MM.1S (cell line): ENCODE measurements around the gene NGB.

ENCODE experiments used
- DNase-seq: peaks from one replicate; pipeline ENCODE4 v3.0.0-alpha.2; 2015
- H2AFZ ChIP-seq: fragments of 300-600 bp; sonication (generic); 2 replicates; pipeline ENCODE4 v1.6.0; 2016; ENCODE audit warnings: antibody characterized with exemption, low read length
- H3F3A ChIP-seq: fragments of 300-600 bp; sonication (generic); 2 replicates; pipeline ENCODE4 v1.6.1; 2016; ENCODE audit warnings: mild to moderate bottlenecking, antibody characterized with exemption, low read length, moderate library complexity, mixed read lengths; ENCODE audit not compliant: insufficient read depth
- H3K27ac ChIP-seq: fragments of 300-600 bp; sonication (generic); 2 replicates; pipeline ENCODE4 v1.5.1; 2016; ENCODE audit warnings: mild to moderate bottlenecking, low read length
- H3K27me3 ChIP-seq: fragments of 300-600 bp; sonication (generic); replicated peaks from 2 replicates; pipeline ENCODE4 v1.6.0; 2016; ENCODE audit warnings: low read length; ENCODE audit not compliant: insufficient read depth
- H3K36me3 ChIP-seq: fragments of 300-600 bp; sonication (generic); replicated peaks from 2 replicates; pipeline ENCODE4 v1.6.1; 2016; ENCODE audit warnings: mild to moderate bottlenecking, low read length, mixed read lengths; ENCODE audit not compliant: insufficient read depth
- H3K4me1 ChIP-seq: fragments of 300-600 bp; sonication (generic); 2 replicates; pipeline ENCODE4 v1.6.1; 2016; ENCODE audit warnings: low read length, mixed read lengths
- H3K4me2 ChIP-seq: fragments of 300-600 bp; sonication (generic); 2 replicates; pipeline ENCODE4 v1.6.0; 2016; ENCODE audit warnings: low read depth, low read length
- H3K4me3 ChIP-seq: fragments of 300-600 bp; sonication (generic); 2 replicates; pipeline ENCODE4 v1.5.1; 2016; ENCODE audit warnings: low read length, mixed read lengths
- H3K79me2 ChIP-seq: fragments of 300-600 bp; sonication (generic); 2 replicates; pipeline ENCODE4 v1.6.1; 2016; ENCODE audit warnings: mixed run types, low read length, mixed read lengths
- H3K9ac ChIP-seq: fragments of 300-600 bp; sonication (generic); 2 replicates; pipeline ENCODE4 v1.6.1; 2016; ENCODE audit warnings: low read length, mixed read lengths
- H3K9me2 ChIP-seq: fragments of 300-600 bp; sonication (generic); replicated peaks from 2 replicates; pipeline ENCODE4 v1.6.1; 2016; ENCODE audit warnings: mild to moderate bottlenecking, low read length, mixed read lengths; ENCODE audit not compliant: insufficient read depth
- H3K9me3 ChIP-seq: fragments of 300-600 bp; sonication (generic); replicated peaks from 2 replicates; pipeline ENCODE4 v1.6.1; 2016; ENCODE audit warnings: mild to moderate bottlenecking, low read length, mixed read lengths; ENCODE audit not compliant: insufficient read depth
- H4K20me1 ChIP-seq: fragments of 300-600 bp; sonication (generic); 2 replicates; pipeline ENCODE4 v1.6.1; 2016; ENCODE audit warnings: mild to moderate bottlenecking, low read length, moderate library complexity, mixed read lengths; ENCODE audit not compliant: insufficient read depth
- EZH2 ChIP-seq: fragments of 300-600 bp; sonication (generic); optimal IDR thresholded peaks from 2 replicates; pipeline ENCODE3; 2017; ENCODE audit warnings: low read depth, mild to moderate bottlenecking, antibody characterized with exemption, low read length, mixed read lengths
- EZH2phosphoT487 ChIP-seq: fragments of 300-600 bp; sonication (generic); IDR thresholded peaks from 2 replicates; pipeline ENCODE4 v1.6.1; 2018; ENCODE audit warnings: antibody characterized with exemption, low read length
- TF ChIP-seq, protein P1 (sequence below): fragments of 300-600 bp; sonication (generic); IDR thresholded peaks from 2 replicates; pipeline ENCODE4 v1.5.1; 2016; ENCODE audit warnings: antibody characterized with exemption, low read length, mixed read lengths

NGB gene

DNA sequence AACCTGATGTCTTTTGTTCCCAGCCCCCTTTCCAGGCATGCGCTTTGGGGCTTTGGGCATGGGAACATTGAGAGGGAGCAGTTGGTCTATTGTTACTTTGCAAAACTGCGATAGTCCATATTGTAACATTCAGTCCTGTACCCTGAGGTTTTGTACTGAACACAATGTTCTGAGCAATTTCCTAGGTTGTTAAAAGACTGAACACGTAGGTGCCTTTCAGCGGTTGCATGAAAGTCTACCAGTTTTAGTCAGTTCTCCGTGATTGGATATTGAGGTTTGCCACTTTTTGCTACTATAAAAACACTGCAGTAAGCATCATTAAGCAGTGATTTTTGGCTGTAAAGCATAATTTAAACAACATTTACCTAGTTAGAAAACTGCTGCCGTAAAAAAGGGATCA is 20.1 kb downstream of the NGB start:
- Histone ChIP-seq H3K79me2 (no peaks in the 10 kb centered on the region), H2AFZ (no peak overlapping the region), H3K4me3 (no peak overlapping the region), H3K27ac (no peak overlapping the region), H3F3A (no peaks in the 10 kb centered on the region), H3K27me3 (no peaks in the 10 kb centered on the region), H3K4me1 (no peaks in the 10 kb centered on the region), H3K4me2 (no peak overlapping the region), H3K9me3 (no peaks in the 10 kb centered on the region), H3K36me3 (no peaks in the 10 kb centered on the region), H4K20me1 (no peaks in the 10 kb centered on the region), H3K9ac (no peak overlapping the region), H3K9me2 (no peaks in the 10 kb centered on the region)
- DNase-seq, result no peak
- no peak for TF ChIP-seq EZH2phosphoT487
- TF ChIP-seq, protein P1, sequence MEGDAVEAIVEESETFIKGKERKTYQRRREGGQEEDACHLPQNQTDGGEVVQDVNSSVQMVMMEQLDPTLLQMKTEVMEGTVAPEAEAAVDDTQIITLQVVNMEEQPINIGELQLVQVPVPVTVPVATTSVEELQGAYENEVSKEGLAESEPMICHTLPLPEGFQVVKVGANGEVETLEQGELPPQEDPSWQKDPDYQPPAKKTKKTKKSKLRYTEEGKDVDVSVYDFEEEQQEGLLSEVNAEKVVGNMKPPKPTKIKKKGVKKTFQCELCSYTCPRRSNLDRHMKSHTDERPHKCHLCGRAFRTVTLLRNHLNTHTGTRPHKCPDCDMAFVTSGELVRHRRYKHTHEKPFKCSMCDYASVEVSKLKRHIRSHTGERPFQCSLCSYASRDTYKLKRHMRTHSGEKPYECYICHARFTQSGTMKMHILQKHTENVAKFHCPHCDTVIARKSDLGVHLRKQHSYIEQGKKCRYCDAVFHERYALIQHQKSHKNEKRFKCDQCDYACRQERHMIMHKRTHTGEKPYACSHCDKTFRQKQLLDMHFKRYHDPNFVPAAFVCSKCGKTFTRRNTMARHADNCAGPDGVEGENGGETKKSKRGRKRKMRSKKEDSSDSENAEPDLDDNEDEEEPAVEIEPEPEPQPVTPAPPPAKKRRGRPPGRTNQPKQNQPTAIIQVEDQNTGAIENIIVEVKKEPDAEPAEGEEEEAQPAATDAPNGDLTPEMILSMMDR, result no peak
- no peak for TF ChIP-seq EZH2

DNA sequence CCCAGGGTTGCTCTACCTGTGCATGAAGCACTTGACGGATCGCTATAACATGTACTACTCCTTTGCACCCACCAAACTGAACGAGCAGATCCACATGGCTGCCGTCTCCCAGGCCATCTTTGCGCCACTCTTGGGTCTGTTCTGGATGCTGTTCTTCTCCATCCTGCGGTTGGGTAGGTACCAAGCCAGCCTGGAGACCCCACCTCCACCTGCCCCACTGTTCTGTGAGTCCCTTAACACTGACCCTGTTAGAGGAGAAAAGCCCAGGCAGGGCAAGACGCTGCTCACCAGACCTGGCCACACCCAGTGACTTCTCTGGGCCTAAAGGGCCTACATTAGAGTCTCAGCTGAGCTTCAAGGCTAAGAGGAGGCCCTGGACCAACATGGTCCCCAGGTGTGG is 21.7 kb downstream of the NGB start:
- TF ChIP-seq EZH2phosphoT487 (no peak), EZH2 (no peak)
- TF ChIP-seq, protein P1, result no peak
- DNase-seq, result no peak
- H3K4me3 ChIP-seq, result no peak overlapping the region
- H3K27me3 ChIP-seq, result no peaks in the 10 kb centered on the region
- no peaks in the 10 kb centered on the region for H4K20me1 ChIP-seq
- H3K9me3 ChIP-seq, result no peaks in the 10 kb centered on the region
- H3K36me3 ChIP-seq, result no peaks in the 10 kb centered on the region
- no peaks in the 10 kb centered on the region for H3K9me2 ChIP-seq
- H3K79me2 ChIP-seq, result no peaks in the 10 kb centered on the region
- H2AFZ ChIP-seq, result no peak overlapping the region
- no peak overlapping the region for H3K9ac ChIP-seq
- H3K4me2 ChIP-seq, result no peak overlapping the region
- H3K27ac ChIP-seq, result no peak overlapping the region
- H3K4me1 ChIP-seq, result no peaks in the 10 kb centered on the region
- no peaks in the 10 kb centered on the region for H3F3A ChIP-seq

DNA sequence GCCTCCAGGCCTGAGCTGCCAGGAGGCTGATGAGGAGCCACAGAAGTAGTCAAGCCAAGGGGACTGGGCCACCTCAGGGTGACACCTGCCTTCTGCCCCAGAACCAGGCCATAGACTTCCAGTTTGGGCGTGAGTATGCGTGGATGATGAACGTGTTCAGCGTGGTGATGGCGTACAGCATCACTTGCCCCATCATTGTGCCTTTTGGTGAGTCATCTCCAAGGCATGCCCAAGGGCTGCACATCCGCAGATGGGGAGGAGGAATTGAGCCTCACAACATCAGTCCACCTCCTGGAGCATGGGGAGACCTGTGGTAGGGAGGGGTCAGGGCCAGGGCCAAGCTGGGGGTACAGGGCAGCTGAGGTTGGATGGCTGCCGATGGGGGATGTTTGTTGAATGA is 22.3 kb downstream of the NGB start:
- Histone ChIP-seq H3K9me2 (no peaks in the 10 kb centered on the region), H3K4me3 (no peak overlapping the region), H3K9ac (no peak overlapping the region), H3K4me2 (no peak overlapping the region), H3K27ac (no peak overlapping the region), H3K36me3 (no peaks in the 10 kb centered on the region), H3K79me2 (no peaks in the 10 kb centered on the region), H4K20me1 (no peaks in the 10 kb centered on the region), H3F3A (no peaks in the 10 kb centered on the region), H3K27me3 (no peaks in the 10 kb centered on the region), H3K4me1 (no peaks in the 10 kb centered on the region), H3K9me3 (no peaks in the 10 kb centered on the region), H2AFZ (no peak overlapping the region)
- DNase-seq, result no peak
- TF ChIP-seq, protein P1, result no peak
- no peak for TF ChIP-seq EZH2phosphoT487
- no peak for TF ChIP-seq EZH2
